HUES64 (cell line): ENCODE data around the gene LMTK2.

Experiments used
- H3K27ac ChIP-seq: 2 replicates; pipeline ENCODE4 v1.7.0; 2013; ENCODE audit warnings: low read depth, low read length, inconsistent platforms
- H3K27me3 ChIP-seq: 2 replicates; pipeline ENCODE4 v1.6.1; 2013; ENCODE audit warnings: mild to moderate bottlenecking, low read length; ENCODE audit not compliant: insufficient read depth
- H3K36me3 ChIP-seq: 2 replicates; pipeline ENCODE4 v1.6.1; 2013; ENCODE audit warnings: mild to moderate bottlenecking, low read length; ENCODE audit not compliant: insufficient read depth
- H3K4me1 ChIP-seq: 2 replicates; pipeline ENCODE4 v1.6.1; 2013; ENCODE audit warnings: mild to moderate bottlenecking, low read length, moderate library complexity; ENCODE audit not compliant: insufficient read depth
- H3K4me3 ChIP-seq: 2 replicates; pipeline ENCODE4 v1.5.1; 2013; ENCODE audit warnings: mild to moderate bottlenecking, low read length, moderate library complexity
- H3K9ac ChIP-seq: 2 replicates; pipeline ENCODE4 v1.6.1; 2013; ENCODE audit warnings: mild to moderate bottlenecking, low read depth, low read length
- H3K9me3 ChIP-seq: 2 replicates; pipeline ENCODE4 v1.6.1; 2013; ENCODE audit warnings: low read depth, low read length; ENCODE audit not compliant: insufficient read depth
- WGBS: fragments of 150-250, 120-280 bp; methylation state at CpG from one replicate; pipeline ENCODE4 v1.1.7; 2013; ENCODE audit warnings: missing lambda C conversion rate; 5-methylcytosine and 5-hydroxymethylcytosine counted together

The LMTK2 gene

GRCh38 chr7:98138672-98139071, 32.0 kb downstream of the LMTK2 start:
- Histone ChIP-seq H3K36me3 (peaks cover 51% of the 10 kb centered on the region), H3K27me3 (no peaks in the 10 kb centered on the region), H3K4me1 (peaks cover 24% of the 10 kb centered on the region), H3K9ac (no peak overlapping the region), H3K4me3 (no peak overlapping the region), H3K9me3 (no peaks in the 10 kb centered on the region), H3K27ac (no peak overlapping the region)
- WGBS: 96% methylated on average over 6 of the region's 6 CpGs

- H3K4me3 ChIP-seq: no peak overlapping the region
- H3K9ac ChIP-seq: no peak overlapping the region
- no peaks in the 10 kb centered on the region for H3K4me1 ChIP-seq
- H3K36me3 ChIP-seq: peaks cover 80% of the 10 kb centered on the region
- H3K9me3 ChIP-seq: no peaks in the 10 kb centered on the region
- H3K27me3 ChIP-seq: no peaks in the 10 kb centered on the region
- no peak overlapping the region for H3K27ac ChIP-seq
- WGBS: 96% methylated on average over 2 of the region's 2 CpGs
Measured at GRCh38 chr7:98142658-98143057, 36.0 kb downstream of the LMTK2 start.

GRCh38 chr7:98148607-98149006, 41.9 kb downstream of the LMTK2 start:
- Histone ChIP-seq H3K27me3 (no peaks in the 10 kb centered on the region), H3K36me3 (peaks cover 63% of the 10 kb centered on the region), H3K4me3 (no peak overlapping the region), H3K4me1 (peaks cover 5% of the 10 kb centered on the region; the same call in 1 of the 2 replicates), H3K27ac (no peak overlapping the region), H3K9me3 (no peaks in the 10 kb centered on the region), H3K9ac (no peak overlapping the region)
- WGBS: 92% methylated on average over 5 of the region's 5 CpGs

- Histone ChIP-seq H3K9me3 (no peaks in the 10 kb centered on the region), H3K4me3 (no peak overlapping the region), H3K4me1 (peaks cover 5% of the 10 kb centered on the region; the same call in 1 of the 2 replicates), H3K36me3 (peaks cover 63% of the 10 kb centered on the region), H3K27me3 (no peaks in the 10 kb centered on the region), H3K27ac (no peak overlapping the region), H3K9ac (no peak overlapping the region)
- 96% methylated on average over 6 of the region's 6 CpGs for WGBS
Measured at GRCh38 chr7:98149116-98149692, 42.5 kb downstream of the LMTK2 start.

- Histone ChIP-seq H3K9ac (no peak overlapping the region), H3K27me3 (no peaks in the 10 kb centered on the region), H3K27ac (no peak overlapping the region), H3K4me1 (peaks cover 5% of the 10 kb centered on the region; the same call in 1 of the 2 replicates), H3K4me3 (no peak overlapping the region), H3K9me3 (no peaks in the 10 kb centered on the region), H3K36me3 (peaks cover 68% of the 10 kb centered on the region)
- 72% methylated on average over 5 of the region's 5 CpGs for WGBS
Measured at GRCh38 chr7:98151884-98152283, 45.2 kb downstream of the LMTK2 start.

- 96% methylated on average over 5 of the region's 5 CpGs for WGBS
- Histone ChIP-seq H3K4me1 (no peaks in the 10 kb centered on the region), H3K27me3 (no peaks in the 10 kb centered on the region), H3K36me3 (peaks cover 76% of the 10 kb centered on the region), H3K9ac (no peak overlapping the region), H3K4me3 (no peak overlapping the region), H3K27ac (no peak overlapping the region), H3K9me3 (no peaks in the 10 kb centered on the region)
Measured at GRCh38 chr7:98156700-98157099, 50.0 kb downstream of the LMTK2 start.

GRCh38 chr7:98157761-98158160, 51.1 kb downstream of the LMTK2 start:
- 98% methylated on average over 4 of the region's 4 CpGs for WGBS
- Histone ChIP-seq H3K27ac (no peak overlapping the region), H3K4me3 (no peak overlapping the region), H3K36me3 (peaks cover 66% of the 10 kb centered on the region), H3K9me3 (no peaks in the 10 kb centered on the region), H3K27me3 (no peaks in the 10 kb centered on the region), H3K9ac (no peak overlapping the region), H3K4me1 (no peaks in the 10 kb centered on the region)

- H3K9ac ChIP-seq: no peak overlapping the region
- 96% methylated on average over 3 of the region's 3 CpGs for WGBS
- no peak overlapping the region for H3K27ac ChIP-seq
Measured at GRCh38 chr7:98162758-98163157, 56.1 kb downstream of the LMTK2 start.

GRCh38 chr7:98163269-98163668, 56.6 kb downstream of the LMTK2 start:
- Histone ChIP-seq H3K4me3 (no peak overlapping the region), H3K9ac (no peak overlapping the region), H3K36me3 (peaks cover 18% of the 10 kb centered on the region), H3K27me3 (no peaks in the 10 kb centered on the region), H3K9me3 (no peaks in the 10 kb centered on the region), H3K27ac (no peak overlapping the region), H3K4me1 (0 out of 2 replicates have a peak, but pooled peaks cover 2% of the 10 kb centered on the region)
- 90% methylated on average over 7 of the region's 7 CpGs for WGBS

More at GRCh38 chr7:98162758-98163157, 56.1 kb downstream of the LMTK2 start:
- Histone ChIP-seq H3K9me3 (no peaks in the 10 kb centered on the region), H3K27me3 (no peaks in the 10 kb centered on the region), H3K36me3 (peaks cover 21% of the 10 kb centered on the region), H3K4me3 (no peak overlapping the region), H3K4me1 (0 out of 2 replicates have a peak, but pooled peaks cover 2% of the 10 kb centered on the region)

GRCh38 chr7:98163704-98164494, 57.2 kb downstream of the LMTK2 start:
- no peak overlapping the region for H3K4me3 ChIP-seq
- no peak overlapping the region for H3K9ac ChIP-seq
- 0 out of 2 replicates have a peak, but pooled peaks cover 2% of the 10 kb centered on the region for H3K4me1 ChIP-seq
- H3K36me3 ChIP-seq: peaks cover 14% of the 10 kb centered on the region
- no peaks in the 10 kb centered on the region for H3K9me3 ChIP-seq
- no peaks in the 10 kb centered on the region for H3K27me3 ChIP-seq
- WGBS: 90% methylated on average over 16 of the region's 16 CpGs
- no peak overlapping the region for H3K27ac ChIP-seq

GRCh38 chr7:98165827-98166667, 59.4 kb downstream of the LMTK2 start:
- H3K4me3 ChIP-seq: no peak overlapping the region
- 74% methylated on average over 18 of the region's 18 CpGs for WGBS
- H3K4me1 ChIP-seq: 0 out of 2 replicates have a peak, but pooled peaks cover 2% of the 10 kb centered on the region
- H3K9ac ChIP-seq: no peak overlapping the region
- no peaks in the 10 kb centered on the region for H3K9me3 ChIP-seq
- H3K27me3 ChIP-seq: no peaks in the 10 kb centered on the region
- H3K27ac ChIP-seq: no peak overlapping the region
- H3K36me3 ChIP-seq: no peaks in the 10 kb centered on the region
